HG03520 (cell line): ENCODE data around the gene CD200R1L.

Source experiments
- ATAC-seq: cut with Tn5 transposase; IDR thresholded peaks from one replicate; pipeline ENCODE4 v1.9.1; 2021; ENCODE audit warnings: mild to moderate bottlenecking, moderate library complexity; ENCODE audit not compliant: unreplicated experiment

The CD200R1L gene

DNA sequence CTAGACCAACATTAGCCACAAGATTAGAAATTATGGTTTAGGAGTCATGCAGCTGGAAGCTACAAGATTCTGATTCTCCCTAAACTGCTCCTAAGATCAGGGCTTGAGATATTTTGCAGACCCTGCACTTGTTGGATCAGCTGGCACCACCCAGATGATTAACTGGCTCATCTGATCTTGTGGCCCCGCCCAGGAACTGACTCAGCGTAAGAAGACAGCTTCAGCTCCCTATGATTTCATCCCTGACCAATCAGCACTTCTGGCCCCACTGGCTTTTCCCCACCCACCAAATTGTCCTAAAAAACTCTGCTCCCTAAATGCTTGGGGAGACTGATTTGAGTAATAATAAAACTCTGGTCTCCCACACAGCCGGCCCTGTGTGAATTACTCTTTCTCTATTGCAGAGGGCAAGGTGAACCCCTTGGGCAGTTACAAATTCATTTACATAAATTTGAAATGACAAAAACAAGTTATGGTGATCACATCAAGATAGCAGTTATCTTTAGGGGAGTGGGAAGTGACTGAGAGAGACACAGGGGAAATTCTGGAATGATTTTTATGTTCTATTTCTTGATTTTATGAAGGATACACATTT, 76.5 kb downstream of the CD200R1L start:
- no peak for ATAC-seq

DNA sequence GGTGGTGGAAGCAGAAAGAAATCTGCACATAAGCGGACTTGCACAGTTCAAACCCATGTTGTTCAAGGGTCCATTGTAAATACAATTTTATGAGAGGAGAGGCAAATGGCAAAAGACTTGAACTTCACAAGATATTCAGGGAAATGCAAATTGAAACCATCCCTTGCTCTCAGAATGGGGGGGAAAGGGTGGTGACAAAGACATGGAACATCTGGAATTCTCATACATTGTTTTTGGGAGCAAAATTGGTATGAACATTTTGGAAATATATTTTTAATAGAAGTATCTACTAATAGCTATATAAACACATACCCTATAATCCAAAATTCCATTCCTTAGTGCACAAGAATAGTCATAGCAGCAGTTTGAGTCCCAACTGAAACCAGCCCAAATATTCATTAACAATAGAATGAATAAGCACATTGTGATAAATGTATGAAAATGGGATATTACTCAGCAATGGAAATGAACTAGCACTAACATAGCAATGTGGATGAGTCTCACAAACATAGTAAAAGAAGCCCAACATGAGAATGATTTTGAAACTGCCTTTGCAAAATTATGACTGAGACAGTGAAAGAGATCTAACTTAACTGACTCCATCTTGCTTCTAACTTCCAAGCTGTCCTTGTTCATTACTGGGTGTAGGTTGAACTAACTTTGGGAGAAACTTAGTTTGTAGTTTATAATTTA, 77.2 kb downstream of the CD200R1L start:
- ATAC-seq: no peak

DNA sequence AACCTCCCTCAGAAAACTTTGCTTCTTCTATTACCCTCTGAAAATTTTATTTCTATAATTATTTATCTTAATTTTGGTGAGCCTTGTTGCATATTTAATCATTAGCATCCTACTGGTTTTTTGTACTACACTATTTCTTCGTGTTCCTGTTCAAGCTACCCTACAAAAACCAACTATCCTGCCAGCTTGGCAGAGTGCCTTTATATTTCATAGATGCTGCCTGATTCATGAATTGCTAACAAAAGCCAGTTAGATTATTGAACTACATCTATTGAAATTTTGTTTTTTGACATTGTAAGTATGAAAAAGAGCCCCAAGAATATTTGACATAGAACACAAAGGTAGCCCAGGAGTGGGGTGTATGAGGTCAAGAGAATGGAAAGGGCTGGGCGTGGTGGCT, 78.9 kb downstream of the CD200R1L start:
- no peak for ATAC-seq

DNA sequence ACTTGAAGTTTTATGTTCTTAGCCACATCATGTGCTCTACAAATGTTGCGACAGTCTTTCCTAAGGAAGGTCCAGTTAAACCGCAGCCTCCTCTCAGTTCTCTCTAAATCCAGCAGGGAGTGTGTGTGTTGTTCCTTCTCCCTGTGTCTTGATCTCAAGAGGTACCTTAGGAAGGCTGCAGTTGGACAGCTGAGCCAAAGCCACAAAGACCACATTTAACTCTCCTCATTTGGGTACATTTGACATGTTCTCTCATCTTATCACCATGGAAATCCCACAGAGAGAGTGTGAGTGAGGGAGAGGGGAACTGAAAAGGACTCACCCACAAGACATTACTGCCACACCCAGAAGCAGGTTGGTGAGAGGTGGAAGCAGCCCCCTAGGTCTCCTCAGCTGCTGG, 79.5 kb downstream of the CD200R1L start:
- peak; percentile 58 for ATAC-seq
